ENCODE results near the gene ITPR3. TPM values are rescaled to one million over a fixed set of nuclear protein-coding genes. Genes with fewer than 3 reads are reported as not detected.

Gene ITPR3
- total and polyA plus RNA-seq, 2 donors from 2014 or later, result 4.2 to 86.3 TPM

DNA sequence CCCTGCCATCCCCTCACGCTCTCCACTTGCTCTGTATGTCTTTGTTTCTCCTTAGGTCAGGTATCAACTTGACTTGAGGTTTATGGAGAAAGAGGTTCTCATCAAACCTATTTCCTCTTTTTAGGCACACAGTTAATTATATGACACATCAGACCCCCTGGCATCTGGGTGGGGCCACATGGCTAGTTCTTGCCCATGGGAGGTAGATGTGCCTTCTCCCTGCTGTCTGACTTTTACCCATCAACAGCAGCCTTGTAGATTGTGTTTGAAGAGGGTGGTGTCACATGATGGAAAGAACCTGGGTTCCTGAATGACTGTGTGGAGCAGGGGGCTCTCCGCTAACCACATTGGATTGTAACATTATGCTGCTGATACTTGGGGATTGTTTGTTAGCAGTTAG, 97.6 kb downstream of the ITPR3 start:
- no peaks in the 10 kb centered on the region for H3K9me3 ChIP-seq (ENCODE audit: control insufficient read depth in 2 of 3, insufficient read depth in 1 of 3, low read length in 3 of 3)
- TF ChIP-seq, protein P1, sequence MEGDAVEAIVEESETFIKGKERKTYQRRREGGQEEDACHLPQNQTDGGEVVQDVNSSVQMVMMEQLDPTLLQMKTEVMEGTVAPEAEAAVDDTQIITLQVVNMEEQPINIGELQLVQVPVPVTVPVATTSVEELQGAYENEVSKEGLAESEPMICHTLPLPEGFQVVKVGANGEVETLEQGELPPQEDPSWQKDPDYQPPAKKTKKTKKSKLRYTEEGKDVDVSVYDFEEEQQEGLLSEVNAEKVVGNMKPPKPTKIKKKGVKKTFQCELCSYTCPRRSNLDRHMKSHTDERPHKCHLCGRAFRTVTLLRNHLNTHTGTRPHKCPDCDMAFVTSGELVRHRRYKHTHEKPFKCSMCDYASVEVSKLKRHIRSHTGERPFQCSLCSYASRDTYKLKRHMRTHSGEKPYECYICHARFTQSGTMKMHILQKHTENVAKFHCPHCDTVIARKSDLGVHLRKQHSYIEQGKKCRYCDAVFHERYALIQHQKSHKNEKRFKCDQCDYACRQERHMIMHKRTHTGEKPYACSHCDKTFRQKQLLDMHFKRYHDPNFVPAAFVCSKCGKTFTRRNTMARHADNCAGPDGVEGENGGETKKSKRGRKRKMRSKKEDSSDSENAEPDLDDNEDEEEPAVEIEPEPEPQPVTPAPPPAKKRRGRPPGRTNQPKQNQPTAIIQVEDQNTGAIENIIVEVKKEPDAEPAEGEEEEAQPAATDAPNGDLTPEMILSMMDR (IDR thresholded peaks at IDR 0.05; ENCODE audit: borderline replicate concordance, extremely low read depth, insufficient read depth), result no peak
- H3K4me3 ChIP-seq (ENCODE audit: low read length in 3 of 3), result no peak overlapping the region
- intact Hi-C loops (cut with DNase I), result no loop called here
- H3K27me3 ChIP-seq (ENCODE audit: control insufficient read depth, insufficient read depth, low read length), result no peaks in the 10 kb centered on the region
- DNase-seq (no peak), FAIRE-seq (no peak)
- no peaks in the 10 kb centered on the region for H3K36me3 ChIP-seq (ENCODE audit: control insufficient read depth in 2 of 3, insufficient read depth in 3 of 3, low read length in 3 of 3)
- no peak overlapping the region for H3K27ac ChIP-seq (ENCODE audit: low read depth in 2 of 2, low read length in 2 of 2)
- H3K4me1 ChIP-seq (ENCODE audit: control insufficient read depth in 2 of 3, insufficient read depth in 2 of 3, low read depth in 1 of 3, low read length in 3 of 3), result peaks cover 0 to 14% (median 2%) of the 10 kb centered on the region in 3 donors
- no peak overlapping the region for H3K9ac ChIP-seq (ENCODE audit: low read length in 3 of 3)

DNA sequence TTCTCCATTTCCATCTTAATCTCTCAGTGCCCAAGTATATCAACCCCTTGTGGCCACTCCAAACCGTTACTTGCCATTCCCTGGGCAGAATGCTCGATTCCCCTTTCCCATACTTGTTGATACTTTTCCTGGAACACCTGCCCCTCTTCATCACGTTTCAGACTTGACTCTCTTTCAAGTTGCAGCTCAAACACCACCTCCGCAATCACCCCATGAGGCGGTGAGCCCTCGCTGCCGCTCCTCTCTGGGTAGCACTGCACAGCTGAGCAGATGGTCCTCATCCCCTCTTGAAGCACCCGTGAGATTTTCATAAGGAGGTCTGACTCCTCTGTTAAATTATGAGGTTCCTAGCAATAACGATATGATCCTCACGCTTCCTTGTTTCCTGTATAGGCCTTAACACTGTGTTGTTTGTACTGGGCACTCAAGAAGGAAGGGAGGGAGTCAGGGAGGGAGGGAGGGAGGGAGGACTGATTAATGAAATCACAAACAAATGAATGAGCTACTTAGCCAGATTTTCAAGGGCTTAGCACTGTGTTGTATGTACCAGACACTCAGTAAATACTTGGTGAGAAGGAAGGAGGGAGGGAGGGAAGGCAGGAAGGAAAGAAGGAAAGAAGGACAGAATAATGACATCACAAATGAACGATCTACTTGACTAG, 98.3 kb downstream of the ITPR3 start:
- TF ChIP-seq, protein P1 (IDR thresholded peaks at IDR 0.05; ENCODE audit: borderline replicate concordance, extremely low read depth, insufficient read depth), result no peak
- Histone ChIP-seq H3K27me3 (ENCODE audit: control insufficient read depth, insufficient read depth, low read length) (no peaks in the 10 kb centered on the region), H3K4me1 (ENCODE audit: control insufficient read depth in 2 of 3, insufficient read depth in 2 of 3, low read depth in 1 of 3, low read length in 3 of 3) (peaks cover 0 to 14% (median 2%) of the 10 kb centered on the region in 3 donors), H3K9ac (ENCODE audit: low read length in 3 of 3) (no peak overlapping the region), H3K36me3 (ENCODE audit: control insufficient read depth in 2 of 3, insufficient read depth in 3 of 3, low read length in 3 of 3) (no peaks in the 10 kb centered on the region), H3K27ac (ENCODE audit: low read depth in 2 of 2, low read length in 2 of 2) (no peak overlapping the region), H3K4me3 (ENCODE audit: low read length in 3 of 3) (no peak overlapping the region), H3K9me3 (ENCODE audit: control insufficient read depth in 2 of 3, insufficient read depth in 1 of 3, low read length in 3 of 3) (no peaks in the 10 kb centered on the region)
- FAIRE-seq (no peak), DNase-seq (no peak)
- intact Hi-C loops (cut with DNase I), result no loop called here

DNA sequence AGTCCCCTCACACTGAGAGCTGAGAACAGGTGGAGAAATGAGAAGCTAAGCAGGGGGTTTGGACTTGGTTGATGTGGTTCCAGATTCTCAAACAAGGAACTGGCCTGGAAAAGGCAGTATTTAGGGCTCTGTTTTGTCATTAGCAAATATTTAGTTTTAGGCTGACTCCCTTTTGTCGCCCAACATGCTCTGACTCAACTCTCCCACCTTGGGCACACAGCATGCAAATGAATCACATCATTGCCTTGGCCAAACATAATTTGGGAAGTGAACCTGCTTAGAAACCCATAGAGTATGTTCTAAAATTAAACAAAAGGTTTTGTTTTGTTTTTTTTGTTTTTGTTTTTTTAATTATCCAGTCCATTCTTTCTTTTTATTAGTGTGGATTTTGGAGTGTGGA, 99.9 kb downstream of the ITPR3 start:
- Histone ChIP-seq H3K36me3 (ENCODE audit: control insufficient read depth in 2 of 3, insufficient read depth in 3 of 3, low read length in 3 of 3) (no peaks in the 10 kb centered on the region), H3K9ac (ENCODE audit: low read length in 3 of 3) (no peak overlapping the region), H3K4me3 (ENCODE audit: low read length in 3 of 3) (no peak overlapping the region), H3K4me1 (ENCODE audit: control insufficient read depth in 2 of 3, insufficient read depth in 2 of 3, low read depth in 1 of 3, low read length in 3 of 3) (peaks cover 0 to 13% (median 2%) of the 10 kb centered on the region in 3 donors), H3K27me3 (ENCODE audit: control insufficient read depth, insufficient read depth, low read length) (no peaks in the 10 kb centered on the region), H3K9me3 (ENCODE audit: control insufficient read depth in 2 of 3, insufficient read depth in 1 of 3, low read length in 3 of 3) (no peaks in the 10 kb centered on the region), H3K27ac (ENCODE audit: low read depth in 2 of 2, low read length in 2 of 2) (no peak overlapping the region)
- DNase-seq (no peak), FAIRE-seq (no peak)
- intact Hi-C loops (cut with DNase I), result no loop called here
- TF ChIP-seq, protein P1 (IDR thresholded peaks at IDR 0.05; ENCODE audit: borderline replicate concordance, extremely low read depth, insufficient read depth), result no peak

DNA sequence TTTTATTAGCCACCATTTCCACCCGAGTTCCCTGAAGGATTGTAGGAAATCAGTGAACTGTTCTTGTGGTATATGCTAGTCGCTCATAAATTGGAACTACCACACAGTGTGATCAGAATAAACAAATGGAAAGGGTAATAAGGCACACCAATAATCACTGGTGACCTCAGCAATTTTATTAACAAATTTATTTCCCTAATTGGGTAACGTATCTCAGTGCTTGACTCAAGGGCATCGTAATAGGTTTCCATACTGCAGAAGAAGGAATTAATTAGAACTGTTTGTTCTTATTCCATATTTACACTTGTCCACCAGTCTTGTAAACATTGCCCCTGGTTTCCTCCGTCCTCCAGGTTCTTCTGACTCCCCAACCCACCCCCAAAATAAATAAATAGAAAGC, 100.4 kb downstream of the ITPR3 start:
- Histone ChIP-seq H3K4me1 (ENCODE audit: control insufficient read depth in 2 of 3, insufficient read depth in 2 of 3, low read depth in 1 of 3, low read length in 3 of 3) (peaks cover 0 to 7% (median 0%) of the 10 kb centered on the region in 3 donors), H3K4me3 (ENCODE audit: low read length in 3 of 3) (no peak overlapping the region), H3K36me3 (ENCODE audit: control insufficient read depth in 2 of 3, insufficient read depth in 3 of 3, low read length in 3 of 3) (no peaks in the 10 kb centered on the region), H3K27ac (ENCODE audit: low read depth in 2 of 2, low read length in 2 of 2) (no peak overlapping the region), H3K9me3 (ENCODE audit: control insufficient read depth in 2 of 3, insufficient read depth in 1 of 3, low read length in 3 of 3) (no peaks in the 10 kb centered on the region), H3K27me3 (ENCODE audit: control insufficient read depth, insufficient read depth, low read length) (no peaks in the 10 kb centered on the region), H3K9ac (ENCODE audit: low read length in 3 of 3) (no peak overlapping the region)
- TF ChIP-seq, protein P1 (IDR thresholded peaks at IDR 0.05; ENCODE audit: borderline replicate concordance, extremely low read depth, insufficient read depth), result no peak
- intact Hi-C loops (cut with DNase I), result no loop called here
- DNase-seq (no peak), FAIRE-seq (no peak)

Measured in kidney (tissue), 14 donors.